IMR-90 (cell line): ENCODE measurements around the gene VDR. TPM values are rescaled to one million over a fixed set of nuclear protein-coding genes. Genes with fewer than 3 reads are reported as not detected.

Experiments
- ATAC-seq: fragments of 200-7000 bp; cut with Tn5 transposase; 2 replicates; pipeline ENCODE4 v1.9.1; 2020; ENCODE audit warnings: low read depth, mild to moderate bottlenecking, moderate library complexity
- BruUV-seq: library from RNA; stranded (reverse); fragments of 400-500 nt; replicated peaks from 2 replicates; lab custom pipeline; 2021; lab: Mats Ljungman, UMichigan
- CTCF ChIA-PET: fragments of 300-600 bp; formaldehyde crosslinking; extraction: SDS; loops from one replicate; lab custom pipeline; 2021; ENCODE audit warnings: antibody characterized with exemption; lab: Yijun Ruan, JAX
- POLR2A ChIA-PET: fragments of 300-600 bp; sonication (Branson Sonifier 250); formaldehyde crosslinking; loops from one replicate; lab custom pipeline; 2022; ENCODE audit warnings: antibody characterized with exemption; ENCODE audit not compliant: unreplicated experiment; lab: Charles Lee
- DNase-seq: peaks from one replicate; pipeline ENCODE4 v3.0.0; 2013
- H2AFZ ChIP-seq: replicated peaks from 2 replicates; pipeline ENCODE3; 2013; ENCODE audit warnings: low read length, mild to moderate bottlenecking; ENCODE audit not compliant: poor library complexity
- H2AK5ac ChIP-seq: 2 replicates; pipeline ENCODE4 v1.6.1; 2013; ENCODE audit warnings: low read depth, low read length, inconsistent platforms
- H2AK9ac ChIP-seq: replicated peaks from 2 replicates; pipeline ENCODE3; 2013; ENCODE audit warnings: mild to moderate bottlenecking, low read depth, low read length, moderate library complexity; ENCODE audit not compliant: poor library complexity
- H2BK120ac ChIP-seq: 2 replicates; pipeline ENCODE4 v1.6.1; 2013; ENCODE audit warnings: low read depth, low read length, inconsistent platforms
- H2BK15ac ChIP-seq: 3 replicates; pipeline ENCODE4 v1.6.1; 2013; ENCODE audit warnings: low read depth, low read length, inconsistent platforms
- H2BK20ac ChIP-seq: 2 replicates; pipeline ENCODE4 v1.6.1; 2013; ENCODE audit warnings: low read depth, mild to moderate bottlenecking, inconsistent platforms, low read length, moderate library complexity
- H2BK5ac ChIP-seq: 2 replicates; pipeline ENCODE4 v1.6.1; 2013; ENCODE audit warnings: mild to moderate bottlenecking, low read depth, low read length, inconsistent platforms; ENCODE audit not compliant: poor library complexity, severe bottlenecking
- H3K14ac ChIP-seq: replicated peaks from 2 replicates; pipeline ENCODE4 v1.6.1; 2013; ENCODE audit warnings: low read depth, low read length, inconsistent platforms
- H3K18ac ChIP-seq: 2 replicates; pipeline ENCODE4 v1.6.1; 2013; ENCODE audit warnings: low read depth, low read length, control low read depth
- H3K23ac ChIP-seq: 2 replicates; pipeline ENCODE4 v1.6.1; 2013; ENCODE audit warnings: low read depth, low read length, inconsistent platforms
- H3K27ac ChIP-seq: 2 replicates; pipeline ENCODE4 v1.5.1; 2013; ENCODE audit warnings: mild to moderate bottlenecking, control low read depth, low read length; ENCODE audit not compliant: insufficient read depth
- H3K27me3 ChIP-seq: 2 replicates; pipeline ENCODE4 v1.6.1; 2013; ENCODE audit warnings: low read length; ENCODE audit not compliant: control insufficient read depth, insufficient read depth
- H3K36me3 ChIP-seq: 2 replicates; pipeline ENCODE4 v1.6.1; 2013; ENCODE audit warnings: low read length, mixed read lengths; ENCODE audit not compliant: control insufficient read depth, insufficient read depth
- H3K4ac ChIP-seq: 2 replicates; pipeline ENCODE4 v1.6.1; 2013; ENCODE audit warnings: low read depth, low read length, inconsistent platforms
- H3K4me1 ChIP-seq: 2 replicates; pipeline ENCODE4 v1.6.1; 2013; ENCODE audit warnings: low read length, mixed read lengths; ENCODE audit not compliant: control insufficient read depth, insufficient read depth
- H3K4me2 ChIP-seq: 2 replicates; pipeline ENCODE4 v1.6.1; 2013; ENCODE audit warnings: low read depth, mild to moderate bottlenecking, control low read depth, low read length, moderate library complexity
- H3K4me3 ChIP-seq: 2 replicates; pipeline ENCODE4 v1.5.1; 2013; ENCODE audit warnings: low read depth, mild to moderate bottlenecking, control low read depth, low read length, moderate library complexity; ENCODE audit not compliant: insufficient read depth
- H3K56ac ChIP-seq: 2 replicates; pipeline ENCODE4 v1.6.1; 2013; ENCODE audit warnings: low read length, inconsistent platforms; ENCODE audit not compliant: insufficient read depth; ENCODE audit errors: extremely low read depth
- H3K79me1 ChIP-seq, 2 experiments: 2 replicates each; pipeline ENCODE4 v1.6.1; 2013; ENCODE audit warnings: low read length in 2 of 2, inconsistent platforms in 1 of 2, low read depth in 1 of 2
- H3K9ac ChIP-seq: 2 replicates; pipeline ENCODE4 v1.6.1; 2013; ENCODE audit warnings: low read depth, low read length, control low read depth
- H3K9me1 ChIP-seq: 2 replicates; pipeline ENCODE4 v1.6.1; 2013; ENCODE audit warnings: low read length, inconsistent platforms; ENCODE audit not compliant: insufficient read depth
- H3K9me3 ChIP-seq: 2 replicates; pipeline ENCODE4 v1.6.1; 2013; ENCODE audit warnings: low read length; ENCODE audit not compliant: control insufficient read depth, insufficient read depth
- H4K20me1 ChIP-seq: 2 replicates; pipeline ENCODE4 v1.6.1; 2013; ENCODE audit warnings: low read length, inconsistent platforms; ENCODE audit not compliant: insufficient read depth
- H4K5ac ChIP-seq: 2 replicates; pipeline ENCODE4 v1.6.1; 2013; ENCODE audit warnings: mild to moderate bottlenecking, low read depth, low read length, control low read depth
- H4K8ac ChIP-seq, 2 experiments: 2 replicates each; pipeline ENCODE4 v1.6.1; 2013; ENCODE audit warnings: low read depth in 2 of 2, low read length in 2 of 2, control low read depth in 1 of 2, inconsistent platforms in 1 of 2
- H4K91ac ChIP-seq: 2 replicates; pipeline ENCODE4 v1.6.1; 2013; ENCODE audit warnings: low read depth, low read length, inconsistent platforms; ENCODE audit not compliant: insufficient read depth
- BHLHE40 ChIP-seq: fragments of 150-350 bp; IDR thresholded peaks from 2 replicates; pipeline ENCODE4 v1.6.1; 2016; ENCODE audit warnings: mild to moderate bottlenecking, low read depth, low read length
- CEBPB ChIP-seq: IDR thresholded peaks from 2 replicates; pipeline ENCODE4 v1.6.1; 2012; ENCODE audit warnings: low read depth, low read length, improper control_type of control experiment
- CHD1 ChIP-seq: IDR thresholded peaks from 2 replicates; pipeline ENCODE4 v1.6.1; 2012; ENCODE audit warnings: low read depth, low read length, improper control_type of control experiment
- ELK1 ChIP-seq: fragments of 150-350 bp; IDR thresholded peaks from 2 replicates; pipeline ENCODE4 v1.6.1; 2016; ENCODE audit warnings: low read depth, mild to moderate bottlenecking, low read length, moderate library complexity, borderline replicate concordance
- FOS ChIP-seq: fragments of 150-350 bp; IDR thresholded peaks from 2 replicates; pipeline ENCODE4 v1.6.1; 2016; ENCODE audit warnings: low read depth, low read length
- MAFK ChIP-seq: IDR thresholded peaks from 2 replicates; pipeline ENCODE4 v1.6.1; 2012; ENCODE audit warnings: low read depth, low read length, improper control_type of control experiment
- MAZ ChIP-seq: IDR thresholded peaks from 2 replicates; pipeline ENCODE4 v1.6.1; 2012; ENCODE audit warnings: low read depth, mild to moderate bottlenecking, low read length, improper control_type of control experiment, moderate library complexity, borderline replicate concordance
- MXI1 ChIP-seq: IDR thresholded peaks from 2 replicates; pipeline ENCODE4 v1.6.1; 2012; ENCODE audit warnings: low read depth, mild to moderate bottlenecking, low read length, moderate library complexity, borderline replicate concordance
- NFE2L2 ChIP-seq: fragments of 150-350 bp; IDR thresholded peaks from 2 replicates; pipeline ENCODE4 v1.6.1; 2016; ENCODE audit warnings: low read depth, mild to moderate bottlenecking, low read length
- POLR2A ChIP-seq: IDR thresholded peaks from 2 replicates; pipeline ENCODE4 v1.6.1; 2012; ENCODE audit warnings: mild to moderate bottlenecking, low read depth, low read length
- RAD21 ChIP-seq: IDR thresholded peaks from 2 replicates; pipeline ENCODE4 v1.6.1; 2012; ENCODE audit warnings: low read length, improper control_type of control experiment
- RCOR1 ChIP-seq: IDR thresholded peaks from 2 replicates; pipeline ENCODE4 v1.6.1; 2012; ENCODE audit warnings: mild to moderate bottlenecking, low read length, improper control_type of control experiment; ENCODE audit not compliant: insufficient replicate concordance
- RFX5 ChIP-seq: IDR thresholded peaks from 2 replicates; pipeline ENCODE4 v1.8.0; 2012; ENCODE audit warnings: low read depth, mild to moderate bottlenecking, low read length, moderate library complexity
- SMC3 ChIP-seq: fragments of 150-350 bp; IDR thresholded peaks from 2 replicates; pipeline ENCODE4 v1.6.1; 2016; ENCODE audit warnings: low read depth, mild to moderate bottlenecking, antibody characterized with exemption, low read length, moderate library complexity
- WGBS, 2 experiments: methylation state at CpG; one replicate each; pipeline versions ENCODE4 v1.1.5 to v1.1.7; 2013; ENCODE audit warnings: missing lambda C conversion rate in 2 of 2; ENCODE audit not compliant: insufficient read length in 1 of 2; ENCODE audit errors: extremely low coverage in 2 of 2; 5-methylcytosine and 5-hydroxymethylcytosine counted together
- dilution Hi-C: fragments of 300-500 bp; cut with HindIII; formaldehyde crosslinking; loops from one replicate; pipeline ENCODE4 v1.14.3; 2018; ENCODE audit warnings: low sequenced_read_pairs; ENCODE audit not compliant: unreplicated experiment
- in situ Hi-C: fragments of 300-500 bp; cut with MboI; formaldehyde crosslinking; loops from 3 replicates; pipeline ENCODE4 v1.14.3; 2019; ENCODE audit warnings: low sequenced_read_pairs, inconsistent platforms, mixed read lengths
- intact Hi-C: fragments of 100-400 bp; cut with micrococcal nuclease; formaldehyde crosslinking; loops from 2 replicates; pipeline ENCODE4 v1.10.0; 2022
- polyA plus RNA-seq, 3 experiments: library from polyadenylated mRNA; depleted of rRNA; stranded (reverse); fragments of >200 nt; gene quantifications; 2 replicates each; pipeline ENCODE4 v1.2.3, GENCODE V29; 2012; ENCODE audit warnings: low replicate concordance in 1 of 3
- total RNA-seq: library from RNA; depleted of rRNA; stranded (reverse); fragments of >200 nt; gene quantifications from 2 replicates; pipeline ENCODE4 v1.2.3, GENCODE V29; 2012
- TF ChIP-seq, protein P1 (sequence below): conservative IDR thresholded peaks from 2 replicates; pipeline ENCODE4 v1.5.1; 2012; ENCODE audit warnings: mild to moderate bottlenecking, low read depth, low read length, improper control_type of control experiment
- TF ChIP-seq, protein P2 (sequence below): fragments of 150-350 bp; IDR thresholded peaks from 2 replicates; pipeline ENCODE4 v1.6.1; 2017; ENCODE audit warnings: mild to moderate bottlenecking, antibody characterized with exemption, low read length, low read depth

VDR gene
- total and polyA plus RNA-seq, 2 of the 4 experiments (the other 2 are of a cell fraction), result 5.4 to 8.5 TPM

DNA sequence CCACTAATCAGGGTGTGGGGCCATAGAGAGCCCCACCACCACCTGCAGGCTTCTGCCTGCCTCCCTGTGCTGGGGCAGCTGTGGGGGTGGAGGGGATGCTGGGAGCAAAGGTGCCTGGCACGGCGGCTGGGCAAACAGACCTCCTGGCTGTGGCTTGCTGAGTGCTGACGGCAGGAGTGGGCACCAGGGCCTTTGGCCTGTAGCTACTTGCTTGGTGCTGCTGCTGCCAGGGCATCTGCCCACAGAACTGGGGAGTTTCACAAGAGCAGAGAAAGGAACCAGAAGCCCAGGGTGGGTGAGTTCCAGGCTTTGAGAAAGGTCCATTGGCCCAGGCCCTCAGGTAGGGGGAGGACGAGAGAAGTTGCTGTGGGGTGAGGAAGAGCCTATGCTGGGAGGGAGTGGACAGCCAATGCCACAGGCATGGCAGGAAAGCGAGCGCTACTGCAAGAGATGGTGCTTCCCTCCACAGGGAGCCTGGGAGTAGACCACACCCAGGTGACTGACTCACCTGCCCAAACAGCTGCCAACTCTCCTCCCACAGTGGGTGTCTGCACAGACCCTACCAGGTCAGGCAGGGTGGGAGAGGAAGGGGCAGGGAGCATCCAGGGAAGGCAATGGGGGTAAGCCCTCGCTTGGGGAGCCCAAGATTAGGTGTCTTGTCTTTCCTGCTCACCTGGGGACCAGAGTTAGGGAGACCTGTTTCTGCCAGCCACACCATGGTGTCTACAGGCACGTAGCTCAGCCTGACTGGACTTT lies 46.1 kb downstream of the VDR start:
- DNase-seq (no peak), ATAC-seq (no peak)
- intact Hi-C loops, result no loop called here
- Histone ChIP-seq H2BK5ac (no peak overlapping the region), H3K4ac (no peak overlapping the region), H3K79me1 (no peaks in the 10 kb centered on the region), H3K4me1 (no peaks in the 10 kb centered on the region), H2BK20ac (no peak overlapping the region), H3K14ac (no peak overlapping the region), H3K23ac (no peak overlapping the region), H3K27ac (no peak overlapping the region), H3K36me3 (peaks cover 7% of the 10 kb centered on the region), H2BK15ac (no peak overlapping the region), H3K9me3 (no peaks in the 10 kb centered on the region), H2AFZ (no peak overlapping the region), H3K56ac (no peak overlapping the region), H4K20me1 (no peaks in the 10 kb centered on the region), H4K8ac (no peak overlapping the region), H4K5ac (no peak overlapping the region), H4K91ac (no peak overlapping the region), H3K27me3 (no peaks in the 10 kb centered on the region), H3K18ac (no peak overlapping the region), H2BK120ac (no peak overlapping the region), H3K4me2 (no peak overlapping the region), H2AK5ac (no peak overlapping the region), H3K4me3 (no peak overlapping the region), H2AK9ac (no peak overlapping the region), H3K9me1 (no peaks in the 10 kb centered on the region; the same call in 1 of the 2 replicates), H3K9ac (no peak overlapping the region)
- TF ChIP-seq MAFK (no peak), MXI1 (no peak), CHD1 (no peak), RFX5 (no peak), RAD21 (no peak), MAZ (no peak), BHLHE40 (no peak), POLR2A (no peak), SMC3 (no peak), ELK1 (no peak), FOS (no peak), NFE2L2 (no peak), CEBPB (no peak), RCOR1 (no peak)
- TF ChIP-seq, protein P1, sequence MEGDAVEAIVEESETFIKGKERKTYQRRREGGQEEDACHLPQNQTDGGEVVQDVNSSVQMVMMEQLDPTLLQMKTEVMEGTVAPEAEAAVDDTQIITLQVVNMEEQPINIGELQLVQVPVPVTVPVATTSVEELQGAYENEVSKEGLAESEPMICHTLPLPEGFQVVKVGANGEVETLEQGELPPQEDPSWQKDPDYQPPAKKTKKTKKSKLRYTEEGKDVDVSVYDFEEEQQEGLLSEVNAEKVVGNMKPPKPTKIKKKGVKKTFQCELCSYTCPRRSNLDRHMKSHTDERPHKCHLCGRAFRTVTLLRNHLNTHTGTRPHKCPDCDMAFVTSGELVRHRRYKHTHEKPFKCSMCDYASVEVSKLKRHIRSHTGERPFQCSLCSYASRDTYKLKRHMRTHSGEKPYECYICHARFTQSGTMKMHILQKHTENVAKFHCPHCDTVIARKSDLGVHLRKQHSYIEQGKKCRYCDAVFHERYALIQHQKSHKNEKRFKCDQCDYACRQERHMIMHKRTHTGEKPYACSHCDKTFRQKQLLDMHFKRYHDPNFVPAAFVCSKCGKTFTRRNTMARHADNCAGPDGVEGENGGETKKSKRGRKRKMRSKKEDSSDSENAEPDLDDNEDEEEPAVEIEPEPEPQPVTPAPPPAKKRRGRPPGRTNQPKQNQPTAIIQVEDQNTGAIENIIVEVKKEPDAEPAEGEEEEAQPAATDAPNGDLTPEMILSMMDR, result no peak
- TF ChIP-seq, protein P2, sequence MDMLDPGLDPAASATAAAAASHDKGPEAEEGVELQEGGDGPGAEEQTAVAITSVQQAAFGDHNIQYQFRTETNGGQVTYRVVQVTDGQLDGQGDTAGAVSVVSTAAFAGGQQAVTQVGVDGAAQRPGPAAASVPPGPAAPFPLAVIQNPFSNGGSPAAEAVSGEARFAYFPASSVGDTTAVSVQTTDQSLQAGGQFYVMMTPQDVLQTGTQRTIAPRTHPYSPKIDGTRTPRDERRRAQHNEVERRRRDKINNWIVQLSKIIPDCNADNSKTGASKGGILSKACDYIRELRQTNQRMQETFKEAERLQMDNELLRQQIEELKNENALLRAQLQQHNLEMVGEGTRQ, result no peak
- WGBS, 2 experiments, result 100% methylated on average over 1 of the region's 8 CpGs; no CpG with 5 or more reads in 1 of the 2 experiments
- in situ Hi-C loops, result no loop called here
- BruUV-seq, result no TSS peak
- ChIA-PET CTCF (no interaction called here), POLR2A (no interaction called here)
- dilution Hi-C loops, result no loop called here
